CD14-positive monocyte (primary cell): ENCODE results near the gene PIGX. TPM values are rescaled to one million over a fixed set of nuclear protein-coding genes. Genes with fewer than 3 reads are reported as not detected.
A peak's percentile ranks its signal among the peaks of the same experiment; 100 is the strongest.

Experiments
- DNase-seq, 3 donors: peaks; one replicate each; pipeline ENCODE4 v3.0.0-alpha.2; 2011 to 2022
- H2AFZ ChIP-seq: 2 replicates; pipeline ENCODE4 v1.6.0; 2012; ENCODE audit warnings: mild to moderate bottlenecking, low read depth, low read length, inconsistent platforms; ENCODE audit not compliant: insufficient read depth, poor library complexity, severe bottlenecking
- H3K27ac ChIP-seq, 2 donors: 1 replicate in 1 of 2; 2 replicates in 1 of 2; pipeline ENCODE4 v1.5.1; 2012 to 2013; ENCODE audit warnings: low read length in 2 of 2, control low read depth in 1 of 2, inconsistent platforms in 1 of 2, low read depth in 1 of 2, mild to moderate bottlenecking in 1 of 2
- H3K27me3 ChIP-seq, 2 donors: one replicate each; pipeline versions ENCODE4 v1.6.0 to v1.6.1; 2011 to 2013; ENCODE audit warnings: low read length in 2 of 2; ENCODE audit not compliant: control insufficient read depth in 2 of 2, insufficient read depth in 2 of 2
- H3K36me3 ChIP-seq, 2 donors: replicated peaks in 1 of 2; 1 replicate in 1 of 2; 2 replicates in 1 of 2; pipeline versions ENCODE4 v1.5.1 to v1.6.1; 2012 to 2013; ENCODE audit warnings: low read length in 2 of 2, control low read depth in 1 of 2, inconsistent platforms in 1 of 2, mild to moderate bottlenecking in 1 of 2; ENCODE audit not compliant: insufficient read depth in 2 of 2, control insufficient read depth in 1 of 2
- H3K4me1 ChIP-seq, 2 donors: 1 replicate in 1 of 2; 2 replicates in 1 of 2; pipeline versions ENCODE4 v1.5.1 to v1.6.1; 2012 to 2013; ENCODE audit warnings: low read length in 2 of 2, control low read depth in 1 of 2, inconsistent platforms in 1 of 2, mild to moderate bottlenecking in 1 of 2, moderate library complexity in 1 of 2; ENCODE audit not compliant: insufficient read depth in 2 of 2, control insufficient read depth in 1 of 2
- H3K4me2 ChIP-seq: replicated peaks from 2 replicates; pipeline ENCODE3; 2012; ENCODE audit warnings: low read length, moderate library complexity, mild to moderate bottlenecking; ENCODE audit not compliant: poor library complexity, severe bottlenecking; ENCODE audit errors: extremely low read depth
- H3K4me3 ChIP-seq, 3 experiments: fragments of 200-600 bp in 1 of 3; sonication (generic) in 1 of 3; replicated peaks in 1 of 3; 1 replicate in 2 of 3; 2 replicates in 1 of 3; pipeline ENCODE4 v1.5.1; 2011 to 2013; ENCODE audit warnings: low read length in 3 of 3, mild to moderate bottlenecking in 3 of 3, control low read depth in 2 of 3, low read depth in 2 of 3, inconsistent platforms in 1 of 3, moderate library complexity in 1 of 3
- H3K79me2 ChIP-seq: 2 replicates; pipeline ENCODE4 v1.6.0; 2012; ENCODE audit warnings: mild to moderate bottlenecking, control low read depth, inconsistent platforms, low read length, moderate library complexity; ENCODE audit not compliant: insufficient read depth
- H3K9ac ChIP-seq: 2 replicates; pipeline ENCODE4 v1.6.0; 2017; ENCODE audit warnings: low read length, mild to moderate bottlenecking; ENCODE audit not compliant: insufficient read depth, poor library complexity, severe bottlenecking
- H3K9me3 ChIP-seq, 2 donors: replicated peaks in 1 of 2; 1 replicate in 1 of 2; 2 replicates in 1 of 2; pipeline versions ENCODE4 v1.5.1 to v1.6.1; 2012 to 2013; ENCODE audit warnings: low read length in 2 of 2, control low read depth in 1 of 2; ENCODE audit not compliant: control insufficient read depth in 1 of 2, insufficient read depth in 1 of 2
- H4K20me1 ChIP-seq: 2 replicates; pipeline ENCODE4 v1.6.0; 2012; ENCODE audit warnings: mild to moderate bottlenecking, low read length, control low read depth, moderate library complexity; ENCODE audit not compliant: insufficient read depth
- H3K27ac Mint-ChIP-seq, 7 donors: one replicate each; pipeline ENCODE4 v1.8.0; 2020; ENCODE audit warnings: mild to moderate bottlenecking in 7 of 7, mixed read lengths in 7 of 7, moderate library complexity in 6 of 7, inconsistent platforms in 2 of 7
- H3K27me3 Mint-ChIP-seq, 3 donors: one replicate each; pipeline ENCODE4 v1.8.0; 2021 to 2022; ENCODE audit warnings: low read depth in 3 of 3, mild to moderate bottlenecking in 3 of 3, mixed read lengths in 3 of 3, moderate library complexity in 3 of 3, inconsistent platforms in 1 of 3
- H3K36me3 Mint-ChIP-seq, 2 donors: one replicate each; pipeline ENCODE4 v1.8.0; 2020; ENCODE audit warnings: mixed read lengths in 2 of 2, inconsistent platforms in 1 of 2, mild to moderate bottlenecking in 1 of 2
- H3K4me1 Mint-ChIP-seq: one replicate; pipeline ENCODE4 v1.8.0; 2020; ENCODE audit warnings: mild to moderate bottlenecking, mixed read lengths
- H3K4me3 Mint-ChIP-seq, 2 donors: one replicate each; pipeline ENCODE4 v1.8.0; 2020; ENCODE audit warnings: mild to moderate bottlenecking in 2 of 2, mixed read lengths in 2 of 2, moderate library complexity in 1 of 2
- H3K9me3 Mint-ChIP-seq, 7 donors: one replicate each; pipeline ENCODE4 v1.8.0; 2020 to 2022; ENCODE audit warnings: mixed read lengths in 7 of 7, mild to moderate bottlenecking in 6 of 7, moderate library complexity in 6 of 7, inconsistent platforms in 2 of 7
- CTCF ChIP-seq: fragments of 200-600 bp; IDR thresholded peaks from one replicate; pipeline ENCODE4 v1.8.0; 2022; ENCODE audit warnings: antibody characterized with exemption, mild to moderate bottlenecking
- WGBS: methylation state at CpG from one replicate; pipeline ENCODE4 v1.1.5; 2013; ENCODE audit warnings: missing lambda C conversion rate; ENCODE audit not compliant: insufficient coverage; 5-methylcytosine and 5-hydroxymethylcytosine counted together
- intact Hi-C, 2 donors: fragments of 100-400 bp; cut with micrococcal nuclease; formaldehyde crosslinking; loops; one replicate each; pipeline versions ENCODE4 v1.15.0 to v1.15.1; 2023
- polyA minus RNA-seq: library from RNA; depleted of rRNA, polyadenylated mRNA; stranded (reverse); fragments of >200 nt; gene quantifications from 2 replicates; pipeline ENCODE4 v1.2.3, GENCODE V29; 2012
- polyA plus RNA-seq, 3 donors: library from polyadenylated mRNA; depleted of rRNA in 1 of 3; unstranded in 2 of 3; stranded (reverse) in 1 of 3; fragments of 300-500 nt in 2 of 3; fragments of >200 nt in 1 of 3; fragmentation: Illumina TruSeq in 2 of 3; gene quantifications; 1 replicate in 2 of 3; 2 replicates in 1 of 3; pipeline ENCODE4 v1.2.3, GENCODE V29; 2012 to 2021
- total RNA-seq, 12 experiments: library from RNA in 1 of 12; stranded (reverse) in 1 of 12; fragments of 120-200 nt in 1 of 12; gene quantifications; one replicate each; pipeline ENCODE4 v1.2.4 and lab custom pipeline; 2013 to 2026; ENCODE audit warnings: mixed read lengths in 6 of 12, inconsistent platforms in 1 of 12

The PIGX gene
- total RNA-seq (2013) = 25.9 TPM
- polyA plus RNA-seq = 10 to 100 TPM; 11.8 to 44.9 (median 29.8) TPM
- polyA minus RNA-seq = 6.2 and 8.7 TPM in 2 replicates
- total RNA-seq (lab: John Stamatoyannopoulos, UW) = 3.5 to 17.3 (median 12.9) reads per million in 11 experiments

GRCh38 chr3:196711838-196712513 is at the start of gene PIGX, which contains the start of gene CEP19:
PIGX (plus strand) TSS chr3:196712377.
CEP19 (minus strand) TSS chr3:196712250; CDS start chr3:196708657, 3,593 bp downstream.
- Mint-ChIP-seq H3K27ac (peak within 1 kb of the TSS; percentile 89 to 97 (median 93)), H3K4me1 (peaks cover 25% of the 10 kb centered on the region), H3K36me3 (peaks cover 19 to 20% of the 10 kb centered on the region in 2 donors), H3K9me3 (no peaks in the 10 kb centered on the region), H3K27me3 (peaks cover 0 to 1% (median 0%) of the 10 kb centered on the region in 3 donors), H3K4me3 (peak within 1 kb of the TSS; percentile 90 to 98)
- H3K4me2 ChIP-seq = peak within 1 kb of the TSS; percentile 76
- H3K4me3 ChIP-seq = peak within 1 kb of the TSS; percentile 83 to 89 (median 83)
- TF ChIP-seq CTCF = no peak
- peak within 1 kb of the TSS; percentile 75 to 76 for H3K27ac ChIP-seq
- peaks cover 26 to 40% of the 10 kb centered on the region in 2 donors for H3K4me1 ChIP-seq
- H2AFZ ChIP-seq = peak within 1 kb of the TSS; percentile 84
- peaks cover 10 to 15% of the 10 kb centered on the region in 2 donors for H3K36me3 ChIP-seq
- intact Hi-C loops = no loop called here
- no peaks in the 10 kb centered on the region for H3K27me3 ChIP-seq
- peak; percentile 72 to 91 (median 73) for DNase-seq
- peak within 1 kb of the TSS; percentile 78 for H3K9ac ChIP-seq
- peaks cover 17% of the 10 kb centered on the region for H3K79me2 ChIP-seq
- H3K9me3 ChIP-seq = no peaks in the 10 kb centered on the region
- peaks cover 15% of the 10 kb centered on the region for H4K20me1 ChIP-seq
- under 1% methylated on average over 68 of the region's 68 CpGs for WGBS

- H3K9me3 Mint-ChIP-seq = no peaks in the 10 kb centered on the region
- peak overlapping the region in 3 of 7 donors; percentile 21 to 58 (median 36) for H3K27ac Mint-ChIP-seq
- H3K4me1 ChIP-seq = no peaks in the 10 kb centered on the region
- H3K36me3 ChIP-seq = peaks cover 45 to 62% of the 10 kb centered on the region in 2 donors
- DNase-seq = no peak
- peaks cover 40 to 64% of the 10 kb centered on the region in 2 donors for H3K36me3 Mint-ChIP-seq
- no peaks in the 10 kb centered on the region for H3K9me3 ChIP-seq
- H3K4me2 ChIP-seq = no peak overlapping the region
- peak overlapping the region in 1 of 2 donors; percentile 50 for H3K27ac ChIP-seq
- H3K79me2 ChIP-seq = peaks cover 55% of the 10 kb centered on the region
- no peaks in the 10 kb centered on the region for H3K27me3 Mint-ChIP-seq
- H4K20me1 ChIP-seq = peaks cover 78% of the 10 kb centered on the region
- WGBS = 92% methylated on average over 9 of the region's 15 CpGs
- intact Hi-C loops = no loop called here
- no peak overlapping the region for H3K9ac ChIP-seq
- H3K4me1 Mint-ChIP-seq = peaks cover 36% of the 10 kb centered on the region
- no peak overlapping the region for H2AFZ ChIP-seq
- H3K4me3 ChIP-seq = no peak overlapping the region
- H3K27me3 ChIP-seq = no peaks in the 10 kb centered on the region
- H3K4me3 Mint-ChIP-seq = no peak overlapping the region
- no peak for TF ChIP-seq CTCF
Observed at GRCh38 chr3:196662711-196663571, 49.2 kb upstream of the PIGX start.
